IMR-90 (cell line): ENCODE measurements around the gene PRKACB. TPM values are rescaled to one million over a fixed set of nuclear protein-coding genes. Genes with fewer than 3 reads are reported as not detected.

Experiments
- ATAC-seq: fragments of 200-7000 bp; cut with Tn5 transposase; 2 replicates; pipeline ENCODE4 v1.9.1; 2020; ENCODE audit warnings: low read depth, mild to moderate bottlenecking, moderate library complexity
- BruUV-seq: library from RNA; stranded (reverse); fragments of 400-500 nt; replicated peaks from 2 replicates; lab custom pipeline; 2021; lab: Mats Ljungman, UMichigan
- CTCF ChIA-PET: fragments of 300-600 bp; formaldehyde crosslinking; extraction: SDS; loops from one replicate; lab custom pipeline; 2021; ENCODE audit warnings: antibody characterized with exemption; lab: Yijun Ruan, JAX
- POLR2A ChIA-PET: fragments of 300-600 bp; sonication (Branson Sonifier 250); formaldehyde crosslinking; loops from one replicate; lab custom pipeline; 2022; ENCODE audit warnings: antibody characterized with exemption; ENCODE audit not compliant: unreplicated experiment; lab: Charles Lee
- DNase-seq: peaks from one replicate; pipeline ENCODE4 v3.0.0; 2013
- H2AFZ ChIP-seq: replicated peaks from 2 replicates; pipeline ENCODE3; 2013; ENCODE audit warnings: low read length, mild to moderate bottlenecking; ENCODE audit not compliant: poor library complexity
- H2AK5ac ChIP-seq: 2 replicates; pipeline ENCODE4 v1.6.1; 2013; ENCODE audit warnings: low read depth, low read length, inconsistent platforms
- H2AK9ac ChIP-seq: replicated peaks from 2 replicates; pipeline ENCODE3; 2013; ENCODE audit warnings: mild to moderate bottlenecking, low read depth, low read length, moderate library complexity; ENCODE audit not compliant: poor library complexity
- H2BK120ac ChIP-seq: 2 replicates; pipeline ENCODE4 v1.6.1; 2013; ENCODE audit warnings: low read depth, low read length, inconsistent platforms
- H2BK15ac ChIP-seq: 3 replicates; pipeline ENCODE4 v1.6.1; 2013; ENCODE audit warnings: low read depth, low read length, inconsistent platforms
- H2BK20ac ChIP-seq: 2 replicates; pipeline ENCODE4 v1.6.1; 2013; ENCODE audit warnings: low read depth, mild to moderate bottlenecking, inconsistent platforms, low read length, moderate library complexity
- H2BK5ac ChIP-seq: 2 replicates; pipeline ENCODE4 v1.6.1; 2013; ENCODE audit warnings: mild to moderate bottlenecking, low read depth, low read length, inconsistent platforms; ENCODE audit not compliant: poor library complexity, severe bottlenecking
- H3K14ac ChIP-seq: replicated peaks from 2 replicates; pipeline ENCODE4 v1.6.1; 2013; ENCODE audit warnings: low read depth, low read length, inconsistent platforms
- H3K18ac ChIP-seq: 2 replicates; pipeline ENCODE4 v1.6.1; 2013; ENCODE audit warnings: low read depth, low read length, control low read depth
- H3K23ac ChIP-seq: 2 replicates; pipeline ENCODE4 v1.6.1; 2013; ENCODE audit warnings: low read depth, low read length, inconsistent platforms
- H3K27ac ChIP-seq: 2 replicates; pipeline ENCODE4 v1.5.1; 2013; ENCODE audit warnings: mild to moderate bottlenecking, control low read depth, low read length; ENCODE audit not compliant: insufficient read depth
- H3K27me3 ChIP-seq: 2 replicates; pipeline ENCODE4 v1.6.1; 2013; ENCODE audit warnings: low read length; ENCODE audit not compliant: control insufficient read depth, insufficient read depth
- H3K36me3 ChIP-seq: 2 replicates; pipeline ENCODE4 v1.6.1; 2013; ENCODE audit warnings: low read length, mixed read lengths; ENCODE audit not compliant: control insufficient read depth, insufficient read depth
- H3K4ac ChIP-seq: 2 replicates; pipeline ENCODE4 v1.6.1; 2013; ENCODE audit warnings: low read depth, low read length, inconsistent platforms
- H3K4me1 ChIP-seq: 2 replicates; pipeline ENCODE4 v1.6.1; 2013; ENCODE audit warnings: low read length, mixed read lengths; ENCODE audit not compliant: control insufficient read depth, insufficient read depth
- H3K4me2 ChIP-seq: 2 replicates; pipeline ENCODE4 v1.6.1; 2013; ENCODE audit warnings: low read depth, mild to moderate bottlenecking, control low read depth, low read length, moderate library complexity
- H3K4me3 ChIP-seq: 2 replicates; pipeline ENCODE4 v1.5.1; 2013; ENCODE audit warnings: low read depth, mild to moderate bottlenecking, control low read depth, low read length, moderate library complexity; ENCODE audit not compliant: insufficient read depth
- H3K56ac ChIP-seq: 2 replicates; pipeline ENCODE4 v1.6.1; 2013; ENCODE audit warnings: low read length, inconsistent platforms; ENCODE audit not compliant: insufficient read depth; ENCODE audit errors: extremely low read depth
- H3K79me1 ChIP-seq, 2 experiments: 2 replicates each; pipeline ENCODE4 v1.6.1; 2013; ENCODE audit warnings: low read length in 2 of 2, inconsistent platforms in 1 of 2, low read depth in 1 of 2
- H3K9ac ChIP-seq: 2 replicates; pipeline ENCODE4 v1.6.1; 2013; ENCODE audit warnings: low read depth, low read length, control low read depth
- H3K9me1 ChIP-seq: 2 replicates; pipeline ENCODE4 v1.6.1; 2013; ENCODE audit warnings: low read length, inconsistent platforms; ENCODE audit not compliant: insufficient read depth
- H3K9me3 ChIP-seq: 2 replicates; pipeline ENCODE4 v1.6.1; 2013; ENCODE audit warnings: low read length; ENCODE audit not compliant: control insufficient read depth, insufficient read depth
- H4K20me1 ChIP-seq: 2 replicates; pipeline ENCODE4 v1.6.1; 2013; ENCODE audit warnings: low read length, inconsistent platforms; ENCODE audit not compliant: insufficient read depth
- H4K5ac ChIP-seq: 2 replicates; pipeline ENCODE4 v1.6.1; 2013; ENCODE audit warnings: mild to moderate bottlenecking, low read depth, low read length, control low read depth
- H4K8ac ChIP-seq, 2 experiments: 2 replicates each; pipeline ENCODE4 v1.6.1; 2013; ENCODE audit warnings: low read depth in 2 of 2, low read length in 2 of 2, control low read depth in 1 of 2, inconsistent platforms in 1 of 2
- H4K91ac ChIP-seq: 2 replicates; pipeline ENCODE4 v1.6.1; 2013; ENCODE audit warnings: low read depth, low read length, inconsistent platforms; ENCODE audit not compliant: insufficient read depth
- BHLHE40 ChIP-seq: fragments of 150-350 bp; IDR thresholded peaks from 2 replicates; pipeline ENCODE4 v1.6.1; 2016; ENCODE audit warnings: mild to moderate bottlenecking, low read depth, low read length
- CEBPB ChIP-seq: IDR thresholded peaks from 2 replicates; pipeline ENCODE4 v1.6.1; 2012; ENCODE audit warnings: low read depth, low read length, improper control_type of control experiment
- CHD1 ChIP-seq: IDR thresholded peaks from 2 replicates; pipeline ENCODE4 v1.6.1; 2012; ENCODE audit warnings: low read depth, low read length, improper control_type of control experiment
- FOS ChIP-seq: fragments of 150-350 bp; IDR thresholded peaks from 2 replicates; pipeline ENCODE4 v1.6.1; 2016; ENCODE audit warnings: low read depth, low read length
- MAFK ChIP-seq: IDR thresholded peaks from 2 replicates; pipeline ENCODE4 v1.6.1; 2012; ENCODE audit warnings: low read depth, low read length, improper control_type of control experiment
- MAZ ChIP-seq: IDR thresholded peaks from 2 replicates; pipeline ENCODE4 v1.6.1; 2012; ENCODE audit warnings: low read depth, mild to moderate bottlenecking, low read length, improper control_type of control experiment, moderate library complexity, borderline replicate concordance
- MXI1 ChIP-seq: IDR thresholded peaks from 2 replicates; pipeline ENCODE4 v1.6.1; 2012; ENCODE audit warnings: low read depth, mild to moderate bottlenecking, low read length, moderate library complexity, borderline replicate concordance
- NFE2L2 ChIP-seq: fragments of 150-350 bp; IDR thresholded peaks from 2 replicates; pipeline ENCODE4 v1.6.1; 2016; ENCODE audit warnings: low read depth, mild to moderate bottlenecking, low read length
- POLR2A ChIP-seq: IDR thresholded peaks from 2 replicates; pipeline ENCODE4 v1.6.1; 2012; ENCODE audit warnings: mild to moderate bottlenecking, low read depth, low read length
- RAD21 ChIP-seq: IDR thresholded peaks from 2 replicates; pipeline ENCODE4 v1.6.1; 2012; ENCODE audit warnings: low read length, improper control_type of control experiment
- RCOR1 ChIP-seq: IDR thresholded peaks from 2 replicates; pipeline ENCODE4 v1.6.1; 2012; ENCODE audit warnings: mild to moderate bottlenecking, low read length, improper control_type of control experiment; ENCODE audit not compliant: insufficient replicate concordance
- RFX5 ChIP-seq: IDR thresholded peaks from 2 replicates; pipeline ENCODE4 v1.8.0; 2012; ENCODE audit warnings: low read depth, mild to moderate bottlenecking, low read length, moderate library complexity
- SMC3 ChIP-seq: fragments of 150-350 bp; IDR thresholded peaks from 2 replicates; pipeline ENCODE4 v1.6.1; 2016; ENCODE audit warnings: low read depth, mild to moderate bottlenecking, antibody characterized with exemption, low read length, moderate library complexity
- dilution Hi-C: fragments of 300-500 bp; cut with HindIII; formaldehyde crosslinking; loops from one replicate; pipeline ENCODE4 v1.14.3; 2018; ENCODE audit warnings: low sequenced_read_pairs; ENCODE audit not compliant: unreplicated experiment
- in situ Hi-C: fragments of 300-500 bp; cut with MboI; formaldehyde crosslinking; loops from 3 replicates; pipeline ENCODE4 v1.14.3; 2019; ENCODE audit warnings: low sequenced_read_pairs, inconsistent platforms, mixed read lengths
- intact Hi-C: fragments of 100-400 bp; cut with micrococcal nuclease; formaldehyde crosslinking; loops from 2 replicates; pipeline ENCODE4 v1.10.0; 2022
- polyA plus RNA-seq, 3 experiments: library from polyadenylated mRNA; depleted of rRNA; stranded (reverse); fragments of >200 nt; gene quantifications; 2 replicates each; pipeline ENCODE4 v1.2.3, GENCODE V29; 2012; ENCODE audit warnings: low replicate concordance in 1 of 3
- total RNA-seq: library from RNA; depleted of rRNA; stranded (reverse); fragments of >200 nt; gene quantifications from 2 replicates; pipeline ENCODE4 v1.2.3, GENCODE V29; 2012
- TF ChIP-seq, protein P1 (sequence below): conservative IDR thresholded peaks from 2 replicates; pipeline ENCODE4 v1.5.1; 2012; ENCODE audit warnings: mild to moderate bottlenecking, low read depth, low read length, improper control_type of control experiment
- TF ChIP-seq, protein P2 (sequence below): fragments of 150-350 bp; IDR thresholded peaks from 2 replicates; pipeline ENCODE4 v1.6.1; 2017; ENCODE audit warnings: mild to moderate bottlenecking, antibody characterized with exemption, low read length, low read depth
- TF ChIP-seq, protein P3 (sequence below): fragments of 150-350 bp; IDR thresholded peaks from 2 replicates; pipeline ENCODE4 v1.6.1; 2016; ENCODE audit warnings: low read depth, mild to moderate bottlenecking, low read length, moderate library complexity, borderline replicate concordance

Gene PRKACB
- total and polyA plus RNA-seq, 2 of the 4 experiments (the other 2 are of a cell fraction) = 8.2 to 8.3 TPM

DNA sequence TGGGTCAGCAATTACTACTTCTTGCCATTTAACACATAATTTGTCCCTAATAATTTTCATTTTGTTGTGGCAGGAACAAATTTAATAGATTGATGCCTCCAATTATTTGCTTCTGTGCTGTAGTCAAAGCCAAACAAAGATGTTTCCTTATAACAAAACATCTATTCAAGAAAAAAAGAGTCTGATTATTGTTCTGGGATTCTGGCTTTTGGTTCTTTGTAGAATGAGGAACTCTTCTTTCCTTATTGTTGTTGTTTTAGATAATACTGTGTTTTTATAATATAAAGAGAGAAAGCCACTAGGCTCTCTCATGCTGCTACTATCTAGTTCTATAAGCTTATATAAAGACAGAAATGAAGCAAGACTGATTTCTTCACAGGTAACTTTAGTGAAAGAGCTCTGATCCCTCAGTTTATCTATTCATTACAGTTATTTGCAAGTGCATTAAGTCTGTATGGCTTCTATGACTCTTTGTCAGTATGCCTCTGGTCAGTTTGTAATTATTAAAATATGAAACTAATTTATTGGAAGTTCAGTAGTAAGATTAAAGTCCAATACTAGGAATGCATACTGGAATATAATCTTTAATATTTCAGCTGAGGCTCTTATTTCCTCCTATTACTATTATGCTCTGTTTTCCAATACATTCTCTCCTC, 37.4 kb downstream of the PRKACB start:
- no peak overlapping the region for H3K23ac ChIP-seq
- H2AK5ac ChIP-seq = no peak overlapping the region
- DNase-seq = no peak
- H3K14ac ChIP-seq = no peak overlapping the region
- no peaks in the 10 kb centered on the region for H3K4me1 ChIP-seq
- no peak overlapping the region for H4K8ac ChIP-seq
- intact Hi-C loops (no loop called here), dilution Hi-C loops (no loop called here), in situ Hi-C loops (no loop called here)
- H2BK5ac ChIP-seq = no peak overlapping the region
- no peak overlapping the region for H4K5ac ChIP-seq
- H3K79me1 ChIP-seq = peaks cover 4% of the 10 kb centered on the region in 2 experiments; a peak in 2 of 4 replicates
- no peaks in the 10 kb centered on the region for H3K9me1 ChIP-seq
- TF ChIP-seq FOS = no peak
- no peak for TF ChIP-seq MAFK
- TF ChIP-seq RAD21 = no peak
- TF ChIP-seq CEBPB = no peak
- TF ChIP-seq, protein P1, sequence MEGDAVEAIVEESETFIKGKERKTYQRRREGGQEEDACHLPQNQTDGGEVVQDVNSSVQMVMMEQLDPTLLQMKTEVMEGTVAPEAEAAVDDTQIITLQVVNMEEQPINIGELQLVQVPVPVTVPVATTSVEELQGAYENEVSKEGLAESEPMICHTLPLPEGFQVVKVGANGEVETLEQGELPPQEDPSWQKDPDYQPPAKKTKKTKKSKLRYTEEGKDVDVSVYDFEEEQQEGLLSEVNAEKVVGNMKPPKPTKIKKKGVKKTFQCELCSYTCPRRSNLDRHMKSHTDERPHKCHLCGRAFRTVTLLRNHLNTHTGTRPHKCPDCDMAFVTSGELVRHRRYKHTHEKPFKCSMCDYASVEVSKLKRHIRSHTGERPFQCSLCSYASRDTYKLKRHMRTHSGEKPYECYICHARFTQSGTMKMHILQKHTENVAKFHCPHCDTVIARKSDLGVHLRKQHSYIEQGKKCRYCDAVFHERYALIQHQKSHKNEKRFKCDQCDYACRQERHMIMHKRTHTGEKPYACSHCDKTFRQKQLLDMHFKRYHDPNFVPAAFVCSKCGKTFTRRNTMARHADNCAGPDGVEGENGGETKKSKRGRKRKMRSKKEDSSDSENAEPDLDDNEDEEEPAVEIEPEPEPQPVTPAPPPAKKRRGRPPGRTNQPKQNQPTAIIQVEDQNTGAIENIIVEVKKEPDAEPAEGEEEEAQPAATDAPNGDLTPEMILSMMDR = no peak
- no peak for TF ChIP-seq CHD1
- TF ChIP-seq MXI1 = no peak
- TF ChIP-seq POLR2A = no peak
- no peak for TF ChIP-seq NFE2L2
- TF ChIP-seq BHLHE40 = no peak
- TF ChIP-seq RCOR1 = no peak
- TF ChIP-seq MAZ = no peak
- TF ChIP-seq, protein P2, sequence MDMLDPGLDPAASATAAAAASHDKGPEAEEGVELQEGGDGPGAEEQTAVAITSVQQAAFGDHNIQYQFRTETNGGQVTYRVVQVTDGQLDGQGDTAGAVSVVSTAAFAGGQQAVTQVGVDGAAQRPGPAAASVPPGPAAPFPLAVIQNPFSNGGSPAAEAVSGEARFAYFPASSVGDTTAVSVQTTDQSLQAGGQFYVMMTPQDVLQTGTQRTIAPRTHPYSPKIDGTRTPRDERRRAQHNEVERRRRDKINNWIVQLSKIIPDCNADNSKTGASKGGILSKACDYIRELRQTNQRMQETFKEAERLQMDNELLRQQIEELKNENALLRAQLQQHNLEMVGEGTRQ = no peak
- TF ChIP-seq, protein P3, sequence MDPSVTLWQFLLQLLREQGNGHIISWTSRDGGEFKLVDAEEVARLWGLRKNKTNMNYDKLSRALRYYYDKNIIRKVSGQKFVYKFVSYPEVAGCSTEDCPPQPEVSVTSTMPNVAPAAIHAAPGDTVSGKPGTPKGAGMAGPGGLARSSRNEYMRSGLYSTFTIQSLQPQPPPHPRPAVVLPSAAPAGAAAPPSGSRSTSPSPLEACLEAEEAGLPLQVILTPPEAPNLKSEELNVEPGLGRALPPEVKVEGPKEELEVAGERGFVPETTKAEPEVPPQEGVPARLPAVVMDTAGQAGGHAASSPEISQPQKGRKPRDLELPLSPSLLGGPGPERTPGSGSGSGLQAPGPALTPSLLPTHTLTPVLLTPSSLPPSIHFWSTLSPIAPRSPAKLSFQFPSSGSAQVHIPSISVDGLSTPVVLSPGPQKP = no peak
- no peak for TF ChIP-seq RFX5
- no peak for TF ChIP-seq SMC3
- H3K9me3 ChIP-seq = no peaks in the 10 kb centered on the region
- H3K4ac ChIP-seq = no peak overlapping the region
- no peak overlapping the region for H3K4me3 ChIP-seq
- H4K91ac ChIP-seq = no peak overlapping the region
- H3K18ac ChIP-seq = no peak overlapping the region
- no peak overlapping the region for H2BK15ac ChIP-seq
- H3K27ac ChIP-seq = no peak overlapping the region
- BruUV-seq = no TSS peak
- no peaks in the 10 kb centered on the region for H4K20me1 ChIP-seq
- ChIA-PET CTCF (no interaction called here), POLR2A (no interaction called here)
- peaks cover 4% of the 10 kb centered on the region; the same call in 1 of the 2 replicates for H3K36me3 ChIP-seq
- H2AK9ac ChIP-seq = no peak overlapping the region
- H3K9ac ChIP-seq = no peak overlapping the region
- no peaks in the 10 kb centered on the region for H3K27me3 ChIP-seq
- H2BK20ac ChIP-seq = no peak overlapping the region
- no peak overlapping the region for H2BK120ac ChIP-seq
- H2AFZ ChIP-seq = no peak overlapping the region
- no peak overlapping the region for H3K4me2 ChIP-seq
- H3K56ac ChIP-seq = no peak overlapping the region
- ATAC-seq = no peak
